ENCODE results near the gene RASAL2.
"Not testable (repeated sequence)": the region's sequence is repeated elsewhere in the genome, so short reads cannot be mapped to it uniquely, and the experiment has no call there.

RASAL2 gene

DNA sequence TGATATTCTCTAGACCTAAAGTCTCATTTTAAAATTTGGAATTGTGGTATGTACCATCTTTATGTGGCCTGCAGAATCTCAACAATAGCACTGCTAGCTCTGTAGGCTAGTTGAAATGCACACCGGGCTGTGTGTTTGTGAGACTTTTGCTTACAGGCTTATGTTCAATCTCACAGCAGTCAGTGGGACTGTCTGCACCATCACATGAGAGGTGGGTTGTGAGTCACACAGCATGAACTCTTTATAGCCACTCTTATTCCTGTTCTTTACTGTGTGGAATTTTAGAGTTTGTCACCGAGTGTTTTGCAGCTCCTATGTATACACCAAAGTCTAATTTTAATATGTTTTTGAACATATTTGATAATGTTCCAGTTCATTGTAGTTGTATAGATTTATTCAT, 74.6 kb downstream of the RASAL2 start:
- no peak for DNase-seq

- DNase-seq = no peak
Measured at GRCh38 chr1:178169649-178170048, 75.7 kb downstream of the RASAL2 start.

DNA sequence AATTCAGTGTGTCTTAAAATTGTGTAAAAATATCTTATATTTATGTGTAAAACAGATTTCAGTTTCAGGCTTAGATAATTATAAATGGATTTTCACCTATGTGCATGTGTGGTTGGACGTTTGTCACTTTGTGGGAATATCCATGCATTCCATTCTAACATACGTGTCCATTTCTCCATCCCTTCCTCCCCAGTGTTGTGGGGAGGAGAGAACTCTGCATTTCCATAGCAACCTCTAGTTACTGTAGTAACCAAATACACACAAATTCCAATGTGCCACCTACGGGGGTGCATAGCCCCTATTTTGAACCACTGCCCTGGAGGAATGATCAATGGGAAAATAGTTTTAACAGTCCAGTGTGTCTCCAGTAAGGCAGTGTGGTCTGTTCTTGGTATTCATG, 79.0 kb downstream of the RASAL2 start:
- no peak for DNase-seq

GRCh38 chr1:178174539-178174938, 80.6 kb downstream of the RASAL2 start:
- DNase-seq = no peak

GRCh38 chr1:178180405-178180804, 86.5 kb downstream of the RASAL2 start:
- DNase-seq = no peak

DNA sequence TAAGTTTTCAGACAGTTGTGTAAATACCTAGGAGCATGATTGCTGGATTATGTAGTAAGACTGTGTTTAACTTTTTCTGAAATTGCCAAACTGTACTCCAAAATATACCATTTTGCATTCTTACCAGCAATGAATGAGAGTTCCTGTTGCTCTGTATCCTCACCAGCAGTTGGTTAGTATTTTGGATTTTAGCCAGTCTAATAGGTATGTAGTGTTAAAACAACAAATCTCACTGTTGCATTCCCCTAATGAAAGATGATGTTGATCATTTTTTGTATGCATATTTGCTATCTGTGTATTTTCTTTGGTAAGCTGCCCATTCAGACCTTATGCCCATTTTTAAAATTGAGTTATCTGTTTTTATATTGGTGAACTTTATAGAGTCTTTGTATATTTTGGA, 89.9 kb downstream of the RASAL2 start:
- DNase-seq = no peak

DNA sequence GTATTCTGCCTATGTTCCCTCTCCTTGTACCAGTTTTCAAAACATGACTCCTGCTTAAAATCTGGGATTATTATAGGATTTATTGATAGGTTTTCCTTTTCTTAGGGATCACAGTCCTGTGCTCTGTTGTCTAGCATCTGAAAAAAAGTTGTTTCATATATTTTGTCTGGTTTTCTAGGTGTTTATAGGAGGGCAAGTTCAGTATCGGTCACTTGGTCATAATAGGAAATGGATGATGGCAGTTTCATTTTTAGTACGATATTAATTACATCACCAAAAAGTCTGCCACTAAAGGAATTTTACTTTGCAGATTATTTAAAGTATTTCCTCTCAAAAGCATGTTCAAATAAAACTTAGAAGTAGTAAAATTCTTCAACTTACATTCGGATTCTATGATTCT, 94.4 kb downstream of the RASAL2 start:
- no peak for DNase-seq

- no peak for DNase-seq
Measured at GRCh38 chr1:178189814-178190213, 95.9 kb downstream of the RASAL2 start.

DNA sequence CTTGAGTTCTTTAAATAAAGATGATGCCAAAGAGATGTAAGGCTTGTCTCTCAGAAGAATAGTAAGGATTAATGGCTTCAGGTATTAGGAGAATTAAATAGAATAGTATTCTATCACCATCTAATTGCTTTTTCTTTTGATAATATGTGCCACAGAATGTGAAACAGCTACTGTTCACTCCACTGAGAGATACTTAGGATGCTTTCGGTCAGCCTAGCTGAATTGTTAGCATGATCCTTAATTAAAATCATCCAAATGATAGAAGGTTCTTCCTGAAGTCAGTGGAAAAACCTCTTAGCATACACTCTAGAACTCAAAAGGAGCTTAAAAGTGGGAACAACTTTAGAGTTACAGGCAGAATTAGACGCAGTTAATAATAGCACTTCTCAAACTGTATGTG, 97.0 kb downstream of the RASAL2 start:
- DNase-seq = no peak

DNA sequence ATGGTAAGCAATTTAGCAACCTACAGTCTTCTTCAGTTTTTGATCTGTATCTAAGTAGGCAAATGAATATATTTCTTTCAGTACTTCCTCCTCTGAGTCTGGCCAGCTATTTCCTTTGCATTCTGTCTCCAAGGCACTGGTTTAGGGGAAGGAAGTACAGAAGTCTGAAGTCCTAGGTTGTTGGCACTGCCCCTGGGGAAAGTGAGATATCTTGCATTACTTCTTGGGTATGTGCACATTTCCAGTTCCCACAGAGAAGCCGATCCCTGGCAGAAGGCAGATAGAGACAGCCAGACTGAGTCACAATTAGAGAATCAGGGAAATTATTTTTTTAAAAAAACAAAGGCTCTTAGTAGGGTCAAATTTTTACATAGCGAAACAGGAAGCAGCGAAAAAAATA, 98.8 kb downstream of the RASAL2 start:
- DNase-seq = peak; percentile 18

DNA sequence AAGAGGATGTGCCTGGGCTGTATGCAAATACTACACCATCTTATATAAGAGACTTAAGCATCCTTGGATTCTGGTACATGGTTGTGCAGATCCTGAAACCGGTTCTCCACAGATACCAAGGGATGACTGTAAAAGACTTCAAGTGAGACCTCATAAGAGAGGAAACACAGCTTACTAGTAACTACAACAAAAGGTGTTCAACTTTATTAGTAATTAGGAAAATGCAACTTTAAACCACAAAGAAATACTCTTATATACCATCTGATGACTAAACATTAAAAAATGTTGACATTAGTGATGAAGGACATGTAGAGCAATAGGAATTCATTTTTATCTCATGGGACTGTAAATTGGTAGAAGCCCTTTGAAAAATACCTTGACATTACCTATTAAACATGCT, 102.7 kb downstream of the RASAL2 start:
- no peak for DNase-seq

GRCh38 chr1:178202095-178202494, 108.2 kb downstream of the RASAL2 start:
- not testable (repeated sequence) for DNase-seq

DNA sequence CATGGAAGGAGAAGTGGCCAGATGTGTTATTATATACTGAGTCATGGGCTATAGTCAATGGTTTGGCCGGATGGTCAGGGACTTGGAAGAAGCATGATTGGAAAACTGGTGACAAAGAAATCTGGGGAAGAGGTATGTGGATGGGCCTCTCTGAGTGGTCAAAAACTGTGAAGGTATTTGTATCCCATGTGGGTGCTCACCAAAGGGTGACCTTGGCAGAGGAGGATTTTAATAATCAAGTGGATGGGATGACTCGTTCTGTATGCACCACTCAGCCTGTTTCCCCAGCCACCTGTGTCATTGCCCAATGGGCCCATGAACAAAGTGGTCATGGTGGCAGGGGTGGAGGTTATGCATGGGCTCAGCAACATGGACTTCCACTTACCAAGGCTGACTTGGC, 108.6 kb downstream of the RASAL2 start:
- not testable (repeated sequence) for DNase-seq

- DNase-seq = not testable (repeated sequence)
Measured at GRCh38 chr1:178208269-178208856, 114.5 kb downstream of the RASAL2 start.

- no peak for DNase-seq
Measured at GRCh38 chr1:178209935-178210334, 116.0 kb downstream of the RASAL2 start.

DNA sequence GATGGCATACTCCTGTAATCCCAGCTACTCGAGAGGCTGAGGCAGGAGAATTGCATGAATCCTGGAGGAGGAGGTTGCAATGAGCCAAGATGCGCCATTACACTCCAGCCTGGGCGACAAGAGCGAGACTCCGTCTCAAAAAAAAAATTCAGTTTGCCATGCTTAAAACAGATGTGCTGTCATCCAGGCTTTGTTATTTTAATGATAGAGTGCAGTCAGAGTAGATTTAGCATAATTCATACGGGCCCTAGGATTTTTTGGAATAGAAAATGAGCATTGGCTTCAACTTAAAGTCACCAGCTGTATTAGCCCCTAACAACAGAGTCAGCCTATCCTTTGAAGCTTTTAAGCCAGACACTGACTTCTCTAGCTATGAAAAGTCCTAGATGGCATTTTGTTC, 124.6 kb downstream of the RASAL2 start:
- DNase-seq = no peak

DNA sequence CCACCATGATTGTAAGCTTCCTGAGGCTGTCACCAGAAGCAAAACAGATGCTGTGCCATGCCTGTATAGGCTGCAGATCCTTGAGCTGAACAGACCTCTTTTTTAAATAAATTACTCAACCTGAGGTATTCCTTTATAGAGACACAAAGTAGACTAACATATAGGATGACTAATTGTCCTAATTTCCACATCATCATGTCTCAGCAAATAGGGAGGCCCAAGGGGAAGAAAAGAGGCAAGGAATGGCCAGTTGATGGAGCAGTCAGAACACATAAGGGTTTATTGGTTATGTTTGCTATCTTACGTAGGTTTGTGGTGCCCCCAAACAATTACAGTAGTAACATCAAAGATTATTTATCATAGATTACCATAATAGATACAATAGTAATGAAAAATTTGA, 126.2 kb downstream of the RASAL2 start:
- no peak for DNase-seq

DNA sequence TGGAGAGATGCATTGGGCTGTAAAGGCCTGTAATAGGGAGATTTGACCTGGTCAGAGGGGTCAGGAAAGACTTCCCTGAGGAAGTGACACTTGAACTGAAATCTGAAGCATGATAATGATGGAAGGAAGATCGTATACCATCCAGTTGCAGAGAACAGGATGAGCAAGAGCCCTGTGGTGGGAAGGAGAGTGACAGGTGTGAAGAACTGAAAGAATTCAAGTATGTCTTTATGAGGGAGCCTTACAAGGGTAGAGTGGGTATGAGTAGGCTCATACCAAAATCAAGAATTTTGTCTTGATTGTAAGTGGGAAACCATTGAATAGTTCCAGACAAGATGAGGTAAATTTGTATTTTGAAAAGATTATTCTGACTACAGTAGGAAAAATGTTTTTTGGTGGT, 129.4 kb downstream of the RASAL2 start:
- no peak for DNase-seq

DNA sequence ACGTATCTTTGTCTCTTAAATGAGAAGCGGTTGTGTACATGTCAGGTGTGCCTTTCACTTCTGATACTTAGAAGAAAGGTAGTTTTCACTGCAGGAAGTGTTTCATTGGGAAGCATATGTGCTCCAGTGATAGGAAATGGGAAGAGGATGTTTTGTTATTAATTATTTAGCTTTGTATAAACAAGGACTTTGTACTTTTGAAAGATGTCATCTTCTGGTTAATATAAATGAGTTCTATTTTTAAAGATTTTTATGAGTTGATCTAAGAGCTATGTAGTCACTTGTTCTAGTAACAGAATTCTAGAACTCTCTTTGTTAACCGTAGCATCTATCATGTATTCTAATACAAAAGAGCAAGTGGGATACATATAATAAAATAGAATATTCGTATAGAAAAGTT, 130.5 kb downstream of the RASAL2 start:
- DNase-seq = no peak

DNA sequence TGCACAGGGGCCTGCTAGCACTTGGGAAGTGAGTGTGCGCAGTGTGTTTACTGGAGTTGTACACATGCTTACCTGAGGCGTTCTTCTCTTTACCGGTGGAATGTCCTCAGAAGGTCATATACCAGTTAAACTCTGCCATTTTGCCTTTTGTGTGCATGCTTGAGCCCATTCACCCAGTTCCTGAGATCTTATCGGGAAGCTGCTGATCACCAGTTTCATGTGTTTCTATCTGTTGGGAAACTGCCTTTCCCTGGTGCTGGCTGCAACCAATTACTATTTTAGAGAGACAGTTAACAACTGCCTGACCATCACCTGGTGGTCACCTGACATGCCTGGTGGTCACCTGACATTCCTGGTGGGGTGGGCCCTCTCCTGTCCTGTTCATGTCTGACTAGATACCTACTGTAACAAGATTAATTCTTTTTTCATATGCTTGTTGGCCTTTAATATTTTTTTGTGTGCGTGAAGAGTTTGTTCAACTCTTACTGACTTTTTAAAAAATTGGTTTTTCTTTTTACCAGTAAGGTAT, 137.0 kb downstream of the RASAL2 start:
- no peak for DNase-seq

DNA sequence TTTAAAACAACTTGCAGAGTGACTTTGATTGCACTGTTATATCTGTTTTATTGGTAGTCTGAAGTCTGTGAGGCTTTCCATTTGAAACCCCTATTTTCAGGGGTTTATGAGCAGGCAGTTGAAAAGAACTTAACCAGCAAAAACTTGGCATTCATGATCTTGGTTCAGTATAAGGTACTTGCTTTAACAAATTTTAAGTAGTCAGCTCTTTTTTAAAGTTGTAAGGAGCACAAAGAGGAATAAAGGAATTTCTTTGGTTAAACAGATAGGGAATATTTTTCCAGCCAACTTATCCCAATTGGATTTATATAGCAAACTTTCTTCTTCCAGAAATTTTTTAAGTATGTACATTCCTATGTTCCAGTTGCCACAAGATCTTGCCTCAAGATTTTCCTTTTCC, 138.2 kb downstream of the RASAL2 start:
- no peak for DNase-seq

- DNase-seq = no peak
Measured at GRCh38 chr1:178232949-178233348, 139.0 kb downstream of the RASAL2 start.

DNA sequence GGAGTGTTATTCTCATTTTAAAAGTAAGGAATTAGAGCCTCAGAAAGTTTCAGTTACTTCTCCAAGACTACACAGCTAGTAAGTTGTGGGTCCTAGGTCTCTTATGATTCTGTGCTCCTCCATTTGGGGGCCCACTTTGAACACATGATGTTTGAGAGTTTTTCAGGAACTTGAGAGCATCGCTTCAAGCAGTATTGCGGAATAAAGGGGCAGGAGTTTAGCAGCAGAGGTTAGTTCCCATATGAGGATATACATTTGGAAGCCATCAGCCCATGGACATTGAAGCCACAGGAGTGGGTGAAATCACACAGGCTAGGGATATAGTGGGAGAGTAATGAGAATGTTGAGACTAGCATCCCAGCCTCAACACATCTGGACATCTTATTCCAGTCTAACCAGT, 143.2 kb downstream of the RASAL2 start:
- DNase-seq = no peak

GRCh38 chr1:178238722-178239510, 145.0 kb downstream of the RASAL2 start:
- DNase-seq = no peak

- DNase-seq = no peak
Measured at GRCh38 chr1:178241057-178241456, 147.2 kb downstream of the RASAL2 start.

Data from CD4-positive, alpha-beta T cell treated with Interleukin-15 for 1 hour (primary cell).